ENCODE data around the gene ADAMTSL5.
"Not testable (repeated sequence)": the region's sequence is repeated elsewhere in the genome, so short reads cannot be mapped to it uniquely, and the experiment has no call there.

The ADAMTSL5 gene

GRCh38 chr19:1477056-1477455 lies 35.8 kb downstream of the ADAMTSL5 start:
- DNase-seq, result not testable (repeated sequence)

GRCh38 chr19:1475751-1476437 lies 36.9 kb downstream of the ADAMTSL5 start:
- DNase-seq, result no peak

DNA sequence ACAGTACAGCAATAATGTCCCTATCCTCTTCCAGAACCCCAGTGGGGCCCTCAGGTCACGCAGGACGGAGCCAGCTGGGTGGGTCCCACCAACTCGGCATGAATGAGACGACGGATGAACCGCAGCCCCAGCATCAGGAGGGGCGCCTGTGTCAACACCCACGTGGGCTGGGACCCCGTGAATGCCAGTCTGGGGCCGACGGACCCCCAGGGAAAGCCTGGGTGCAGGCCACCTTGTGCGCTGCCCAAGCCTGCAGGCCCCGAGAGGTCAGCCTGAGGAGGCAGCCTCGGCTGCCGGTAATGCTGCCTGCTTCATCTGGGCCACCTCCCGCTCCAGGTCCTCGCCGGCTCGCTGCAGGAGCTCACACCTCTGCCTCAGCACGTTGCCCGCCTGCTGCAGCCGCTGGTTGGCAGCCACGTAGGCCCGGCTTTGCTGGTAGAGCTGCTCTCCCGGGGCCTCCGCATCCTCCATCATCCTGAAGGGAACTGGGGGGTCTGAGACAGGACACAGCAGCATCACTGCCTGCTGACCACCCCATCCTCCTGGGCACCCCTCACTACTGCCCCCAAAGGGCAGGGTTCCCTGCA lies 38.0 kb downstream of the ADAMTSL5 start:
- no peak for DNase-seq

- no peak for DNase-seq
These were observed 38.6 kb downstream of the ADAMTSL5 start for GRCh38 chr19:1474011-1474764.

- no peak for DNase-seq
These were observed 39.6 kb downstream of the ADAMTSL5 start for GRCh38 chr19:1473085-1473851.

- no peak for DNase-seq
These were observed 40.4 kb downstream of the ADAMTSL5 start for GRCh38 chr19:1472231-1473084.

GRCh38 chr19:1471515-1472160 lies 41.2 kb downstream of the ADAMTSL5 start:
- DNase-seq, result peak in 1 of 2 donors; percentile 23

DNA sequence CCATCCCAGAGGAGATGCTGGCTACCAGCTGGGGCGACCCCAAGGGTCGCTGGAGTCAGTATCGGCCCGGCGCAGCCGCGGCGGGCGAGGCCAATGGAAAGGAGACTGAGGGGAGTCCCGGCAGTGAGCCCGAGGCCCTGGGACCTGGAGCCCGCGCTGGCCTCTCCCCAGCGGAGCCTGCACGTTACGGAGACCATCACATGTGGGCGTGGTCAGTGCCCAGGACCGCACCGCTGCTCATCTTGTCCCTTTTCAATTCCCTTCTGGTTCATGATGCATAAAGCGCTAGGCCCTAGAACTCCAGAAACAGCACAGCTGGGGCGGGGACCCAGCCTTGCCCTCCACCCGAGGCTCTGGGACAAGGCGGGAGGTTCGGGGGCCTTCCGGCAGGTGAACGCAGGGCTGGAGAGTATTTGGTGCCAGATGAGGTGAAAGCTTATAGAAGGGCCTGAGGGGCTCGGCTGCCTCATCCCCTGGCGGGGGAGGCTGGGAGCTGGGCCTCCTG lies 41.8 kb downstream of the ADAMTSL5 start:
- DNase-seq, result no peak

- DNase-seq, result peak; percentile 64 to 79
These were observed 42.4 kb downstream of the ADAMTSL5 start for GRCh38 chr19:1470305-1471009.

- DNase-seq, result no peak
These were observed 42.8 kb downstream of the ADAMTSL5 start for GRCh38 chr19:1470055-1470304.

DNA sequence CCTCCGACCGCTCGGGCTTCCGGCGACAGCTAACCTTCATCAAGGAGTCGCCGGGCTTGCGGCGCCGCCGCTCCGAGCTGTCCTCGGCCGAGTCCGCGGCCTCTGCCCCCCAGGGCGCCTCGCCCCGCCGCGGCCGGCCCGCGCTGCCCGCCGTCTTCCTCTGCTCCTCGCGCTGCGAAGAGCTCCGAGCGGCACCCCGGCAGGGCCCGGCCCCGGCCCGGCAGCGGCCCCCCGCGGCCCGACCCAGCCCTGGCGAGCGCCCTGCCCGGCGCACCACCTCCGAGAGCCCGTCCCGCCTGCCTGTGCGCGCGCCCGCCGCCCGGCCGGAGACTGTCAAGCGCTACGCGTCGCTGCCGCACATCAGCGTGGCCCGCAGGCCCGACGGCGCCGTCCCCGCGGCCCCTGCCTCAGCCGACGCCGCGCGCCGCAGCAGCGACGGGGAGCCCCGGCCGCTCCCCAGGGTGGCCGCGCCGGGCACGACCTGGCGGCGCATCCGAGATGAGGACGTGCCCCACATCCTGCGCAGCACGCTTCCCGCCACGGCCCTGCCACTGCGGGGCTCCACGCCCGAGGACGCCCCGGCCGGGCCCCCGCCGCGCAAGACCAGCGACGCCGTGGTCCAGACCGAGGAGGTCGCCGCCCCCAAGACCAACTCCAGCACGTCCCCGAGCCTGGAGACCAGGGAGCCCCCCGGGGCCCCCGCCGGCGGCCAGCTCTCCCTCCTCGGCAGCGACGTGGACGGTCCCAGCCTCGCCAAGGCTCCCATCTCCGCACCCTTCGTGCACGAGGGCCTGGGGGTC lies 43.4 kb downstream of the ADAMTSL5 start:
- DNase-seq, result no peak

DNA sequence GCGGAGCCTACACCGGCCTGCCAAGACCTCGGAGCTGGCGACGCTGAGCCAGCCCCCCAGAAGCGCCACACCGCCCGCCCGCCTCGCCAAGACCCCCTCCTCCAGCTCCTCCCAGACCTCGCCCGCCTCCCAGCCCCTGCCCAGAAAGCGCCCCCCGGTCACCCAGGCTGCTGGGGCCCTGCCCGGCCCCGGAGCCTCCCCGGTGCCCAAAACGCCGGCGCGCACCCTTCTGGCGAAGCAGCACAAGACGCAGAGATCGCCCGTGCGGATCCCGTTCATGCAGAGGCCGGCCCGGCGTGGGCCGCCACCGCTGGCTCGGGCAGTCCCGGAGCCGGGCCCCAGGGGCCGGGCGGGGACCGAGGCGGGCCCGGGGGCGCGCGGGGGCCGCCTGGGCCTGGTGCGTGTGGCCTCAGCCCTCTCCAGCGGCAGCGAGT lies 44.0 kb downstream of the ADAMTSL5 start:
- DNase-seq, result peak in 1 of 2 donors; percentile 34

GRCh38 chr19:1468274-1468820 lies 44.5 kb downstream of the ADAMTSL5 start:
- no peak for DNase-seq

DNA sequence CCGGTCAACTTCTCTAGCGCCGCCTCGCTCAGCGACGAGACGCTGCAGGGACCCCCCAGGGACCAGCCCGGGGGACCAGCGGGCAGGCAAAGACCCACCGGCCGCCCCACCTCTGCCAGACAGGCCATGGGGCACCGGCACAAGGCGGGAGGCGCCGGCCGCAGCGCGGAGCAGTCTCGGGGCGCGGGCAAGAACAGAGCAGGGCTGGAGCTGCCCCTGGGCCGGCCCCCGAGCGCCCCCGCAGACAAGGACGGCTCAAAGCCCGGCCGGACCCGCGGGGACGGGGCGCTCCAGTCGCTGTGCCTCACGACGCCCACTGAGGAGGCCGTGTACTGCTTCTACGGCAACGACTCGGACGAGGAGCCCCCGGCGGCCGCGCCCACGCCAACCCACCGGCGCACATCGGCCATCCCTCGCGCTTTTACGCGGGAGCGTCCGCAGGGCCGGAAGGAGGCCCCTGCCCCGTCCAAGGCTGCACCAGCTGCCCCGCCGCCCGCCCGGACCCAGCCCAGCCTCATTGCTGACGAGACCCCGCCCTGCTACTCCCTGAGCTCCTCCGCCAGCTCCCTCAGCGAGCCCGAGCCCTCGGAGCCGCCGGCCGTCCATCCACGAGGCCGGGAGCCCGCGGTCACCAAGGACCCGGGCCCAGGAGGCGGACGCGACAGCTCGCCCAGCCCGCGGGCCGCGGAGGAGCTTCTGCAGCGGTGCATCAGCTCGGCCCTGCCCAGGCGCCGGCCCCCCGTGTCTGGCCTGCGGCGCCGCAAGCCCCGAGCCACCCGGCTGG lies 45.1 kb downstream of the ADAMTSL5 start:
- DNase-seq, result no peak

DNA sequence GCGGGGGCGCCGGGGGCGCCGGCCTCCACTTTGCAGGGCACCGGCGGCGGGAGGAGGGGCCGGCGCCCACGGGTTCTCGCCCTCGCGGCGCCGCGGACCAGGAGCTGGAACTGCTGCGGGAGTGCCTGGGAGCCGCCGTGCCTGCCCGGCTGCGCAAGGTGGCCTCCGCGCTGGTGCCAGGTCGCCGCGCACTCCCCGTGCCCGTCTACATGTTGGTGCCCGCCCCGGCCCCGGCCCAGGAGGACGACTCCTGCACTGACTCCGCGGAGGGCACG lies 45.7 kb downstream of the ADAMTSL5 start:
- DNase-seq, result no peak

- no peak for DNase-seq
These were observed 46.2 kb downstream of the ADAMTSL5 start for GRCh38 chr19:1466461-1467214.

GRCh38 chr19:1466018-1466460 lies 46.8 kb downstream of the ADAMTSL5 start:
- no peak for DNase-seq

Data from CD4-positive, alpha-beta T cell treated with Interleukin-4 for 1 hour (primary cell).